Upper lobe of right lung (tissue), 1 donor: Measurements from ENCODE around the gene COQ8A. TPM values are rescaled to one million over a fixed set of nuclear protein-coding genes. Genes with fewer than 3 reads are reported as not detected.

ENCODE experiments used
- ATAC-seq: fragments of 200-7000 bp; cut with Tn5 transposase; one replicate; pipeline ENCODE4 v1.9.1; 2020; ENCODE audit warnings: mild to moderate bottlenecking, moderate library complexity
- DNase-seq: peaks from one replicate; pipeline ENCODE4 v3.0.0-alpha.2; 2020
- H3K27ac ChIP-seq: fragments of 200-600 bp; one replicate; pipeline ENCODE4 v1.8.0; 2022
- H3K27me3 ChIP-seq: fragments of 200-600 bp; one replicate; pipeline ENCODE4 v1.8.0; 2022; ENCODE audit warnings: mild to moderate bottlenecking
- H3K36me3 ChIP-seq: fragments of 200-600 bp; one replicate; pipeline ENCODE4 v1.8.0; 2022
- H3K4me1 ChIP-seq: fragments of 200-600 bp; one replicate; pipeline ENCODE4 v1.8.0; 2022
- H3K4me3 ChIP-seq: fragments of 200-600 bp; one replicate; pipeline ENCODE4 v1.8.0; 2022; ENCODE audit warnings: mild to moderate bottlenecking
- H3K9me3 ChIP-seq: fragments of 200-600 bp; one replicate; pipeline ENCODE4 v1.8.0; 2022
- intact Hi-C: fragments of 100-400 bp; cut with DNase I; formaldehyde crosslinking; loops from one replicate; pipeline ENCODE4 v1.11.0; 2022
- total RNA-seq: library from RNA; stranded (reverse); fragmentation: NEBNext Ultra II Directional; extraction: Animal tissue kit (Norgen Biotek cat#: 25700); gene quantifications from one replicate; pipeline ENCODE4 v1.2.1, GENCODE V29; 2021
- TF ChIP-seq, protein P1 (sequence below): fragments of 200-600 bp; IDR thresholded peaks from one replicate; pipeline ENCODE4 v1.8.0; 2022; ENCODE audit warnings: antibody characterized with exemption
- donor health status: DM: no; HTN: yes; CAD: no; lungs with severe emphysema.

COQ8A gene
- total RNA-seq, 1 donor from 2014 or later: 30.6 TPM

DNA sequence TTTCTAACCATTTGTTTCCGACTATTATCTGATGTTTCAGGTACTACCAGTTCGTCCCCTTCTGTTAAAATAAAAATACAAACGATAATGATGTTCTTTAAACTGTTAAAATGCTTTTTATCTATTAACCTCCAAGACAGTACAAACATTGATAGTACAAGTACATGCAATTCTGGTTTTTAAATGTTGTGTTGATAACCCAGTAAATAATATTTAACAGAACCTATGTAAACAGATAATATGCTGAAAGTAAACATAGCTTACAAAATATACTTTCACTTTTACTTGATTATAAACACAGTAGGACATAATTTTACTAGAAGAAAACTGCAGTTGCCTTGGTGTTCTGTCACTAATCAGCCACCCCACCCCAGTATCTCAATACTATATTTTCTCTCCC lies 76.9 kb downstream of the COQ8A start:
- ATAC-seq (no peak), DNase-seq (no peak)
- Histone ChIP-seq H3K27me3 (no peaks in the 10 kb centered on the region), H3K9me3 (no peaks in the 10 kb centered on the region), H3K27ac (no peak overlapping the region), H3K4me1 (no peaks in the 10 kb centered on the region), H3K4me3 (no peak overlapping the region), H3K36me3 (peaks cover 17% of the 10 kb centered on the region)
- TF ChIP-seq, protein P1, sequence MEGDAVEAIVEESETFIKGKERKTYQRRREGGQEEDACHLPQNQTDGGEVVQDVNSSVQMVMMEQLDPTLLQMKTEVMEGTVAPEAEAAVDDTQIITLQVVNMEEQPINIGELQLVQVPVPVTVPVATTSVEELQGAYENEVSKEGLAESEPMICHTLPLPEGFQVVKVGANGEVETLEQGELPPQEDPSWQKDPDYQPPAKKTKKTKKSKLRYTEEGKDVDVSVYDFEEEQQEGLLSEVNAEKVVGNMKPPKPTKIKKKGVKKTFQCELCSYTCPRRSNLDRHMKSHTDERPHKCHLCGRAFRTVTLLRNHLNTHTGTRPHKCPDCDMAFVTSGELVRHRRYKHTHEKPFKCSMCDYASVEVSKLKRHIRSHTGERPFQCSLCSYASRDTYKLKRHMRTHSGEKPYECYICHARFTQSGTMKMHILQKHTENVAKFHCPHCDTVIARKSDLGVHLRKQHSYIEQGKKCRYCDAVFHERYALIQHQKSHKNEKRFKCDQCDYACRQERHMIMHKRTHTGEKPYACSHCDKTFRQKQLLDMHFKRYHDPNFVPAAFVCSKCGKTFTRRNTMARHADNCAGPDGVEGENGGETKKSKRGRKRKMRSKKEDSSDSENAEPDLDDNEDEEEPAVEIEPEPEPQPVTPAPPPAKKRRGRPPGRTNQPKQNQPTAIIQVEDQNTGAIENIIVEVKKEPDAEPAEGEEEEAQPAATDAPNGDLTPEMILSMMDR: no peak
- intact Hi-C loops: no loop called here

DNA sequence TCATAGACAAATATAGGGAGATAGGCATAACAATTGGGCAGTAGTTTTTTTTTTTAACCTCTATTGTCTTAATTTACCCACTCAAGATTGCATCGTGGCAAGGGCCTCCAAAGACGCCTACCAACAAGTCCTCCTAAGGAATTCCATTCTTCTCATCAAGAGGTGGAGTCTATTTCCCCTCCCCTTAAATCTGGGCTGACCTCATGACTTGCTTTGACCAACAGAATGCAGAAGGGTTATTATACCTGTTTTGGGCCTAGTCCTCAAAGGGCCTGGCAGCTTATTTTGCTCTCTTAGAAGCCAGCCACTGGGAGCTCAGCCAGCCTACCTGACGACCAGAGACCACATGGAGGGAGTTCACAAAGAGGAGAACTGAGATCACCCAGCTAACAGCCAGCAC lies 92.3 kb downstream of the COQ8A start:
- ATAC-seq: no peak
- no peak overlapping the region for H3K4me3 ChIP-seq
- TF ChIP-seq, protein P1: no peak
- no peaks in the 10 kb centered on the region for H3K9me3 ChIP-seq
- DNase-seq: no peak
- H3K27me3 ChIP-seq: no peaks in the 10 kb centered on the region
- peaks cover 43% of the 10 kb centered on the region for H3K36me3 ChIP-seq
- no peaks in the 10 kb centered on the region for H3K4me1 ChIP-seq
- no peak overlapping the region for H3K27ac ChIP-seq
- intact Hi-C loops: no loop called here

DNA sequence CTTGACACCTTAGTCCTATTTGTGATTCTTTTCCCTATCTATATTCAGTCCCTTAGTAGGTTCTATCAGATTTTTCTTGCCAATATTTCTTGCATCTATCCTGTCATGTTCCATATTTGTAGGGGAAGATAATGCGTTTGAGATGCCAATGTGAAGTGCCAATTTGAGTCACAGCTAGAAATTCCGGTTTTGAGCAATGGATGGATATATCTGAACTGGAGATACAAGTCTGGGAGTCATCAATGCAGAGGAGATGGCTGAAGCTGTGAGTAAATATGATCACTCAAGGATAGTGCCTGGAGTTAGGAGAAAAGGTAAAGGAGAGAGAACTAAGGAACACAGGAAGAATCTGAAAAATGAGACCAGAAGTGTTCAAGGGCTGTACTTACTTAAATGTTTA lies 93.8 kb downstream of the COQ8A start:
- no peak overlapping the region for H3K27ac ChIP-seq
- TF ChIP-seq, protein P1: no peak
- intact Hi-C loops: no loop called here
- H3K9me3 ChIP-seq: no peaks in the 10 kb centered on the region
- H3K4me3 ChIP-seq: no peak overlapping the region
- H3K36me3 ChIP-seq: peaks cover 29% of the 10 kb centered on the region
- DNase-seq (no peak), ATAC-seq (no peak)
- no peaks in the 10 kb centered on the region for H3K27me3 ChIP-seq
- H3K4me1 ChIP-seq: no peaks in the 10 kb centered on the region

DNA sequence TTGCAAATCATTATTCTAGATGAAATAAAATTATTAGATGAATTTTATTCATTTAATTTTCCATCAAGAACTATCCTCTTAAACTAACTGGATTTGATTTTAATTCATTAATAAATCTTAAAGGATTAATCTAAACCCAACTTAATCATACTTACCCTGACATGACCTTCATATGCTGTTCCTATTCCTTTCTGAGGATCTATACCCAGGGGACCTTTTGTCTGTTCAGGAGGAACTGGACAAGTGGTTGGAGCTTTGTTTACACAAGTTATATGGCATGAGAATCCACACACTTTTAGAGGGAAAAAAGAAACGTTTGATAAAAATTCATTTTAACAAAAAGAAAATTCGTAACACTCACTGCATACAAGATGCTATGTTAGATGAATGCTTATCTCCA lies 95.2 kb downstream of the COQ8A start:
- Histone ChIP-seq H3K27me3 (no peaks in the 10 kb centered on the region), H3K9me3 (no peaks in the 10 kb centered on the region), H3K4me1 (no peaks in the 10 kb centered on the region), H3K36me3 (peaks cover 22% of the 10 kb centered on the region), H3K4me3 (no peak overlapping the region), H3K27ac (no peak overlapping the region)
- TF ChIP-seq, protein P1: no peak
- intact Hi-C loops: no loop called here
- DNase-seq (no peak), ATAC-seq (no peak)

DNA sequence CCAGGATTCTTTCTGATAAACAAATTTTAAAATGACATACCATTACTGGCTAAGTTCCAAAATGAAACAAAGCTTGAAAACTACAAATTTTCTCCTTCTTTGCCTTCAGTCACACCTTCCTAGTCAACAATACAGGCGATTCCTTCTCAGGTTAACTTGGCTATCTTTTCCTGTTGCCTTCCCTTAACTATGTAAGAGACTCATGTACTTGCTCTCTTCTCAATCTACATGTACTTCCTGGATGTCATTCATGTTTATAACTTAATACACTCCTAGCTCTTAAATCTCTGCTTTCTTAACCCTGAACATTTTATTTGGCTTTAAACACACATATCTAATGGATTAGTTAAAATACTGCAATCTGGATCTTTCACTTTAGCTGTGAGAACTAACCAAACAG lies 97.0 kb downstream of the COQ8A start:
- no peaks in the 10 kb centered on the region for H3K27me3 ChIP-seq
- TF ChIP-seq, protein P1: no peak
- DNase-seq (no peak), ATAC-seq (no peak)
- no peak overlapping the region for H3K4me3 ChIP-seq
- no peak overlapping the region for H3K27ac ChIP-seq
- peaks cover 10% of the 10 kb centered on the region for H3K36me3 ChIP-seq
- no peaks in the 10 kb centered on the region for H3K4me1 ChIP-seq
- no peaks in the 10 kb centered on the region for H3K9me3 ChIP-seq
- intact Hi-C loops: no loop called here

Other genes with a start within 250 kb of the COQ8A start
- 44.1 TPM for gene ITPKB, start 201.0 kb upstream of the COQ8A start, total RNA-seq
- 22.7 TPM for gene PSEN2, start 69.7 kb upstream of the COQ8A start, total RNA-seq